ENCODE data around the gene PBX1.

The PBX1 gene

GRCh38 chr1:164595212-164595611 is 36.2 kb downstream of the PBX1 start:
- H3K27ac ChIP-seq = no peak overlapping the region
- TF ChIP-seq, protein P1, sequence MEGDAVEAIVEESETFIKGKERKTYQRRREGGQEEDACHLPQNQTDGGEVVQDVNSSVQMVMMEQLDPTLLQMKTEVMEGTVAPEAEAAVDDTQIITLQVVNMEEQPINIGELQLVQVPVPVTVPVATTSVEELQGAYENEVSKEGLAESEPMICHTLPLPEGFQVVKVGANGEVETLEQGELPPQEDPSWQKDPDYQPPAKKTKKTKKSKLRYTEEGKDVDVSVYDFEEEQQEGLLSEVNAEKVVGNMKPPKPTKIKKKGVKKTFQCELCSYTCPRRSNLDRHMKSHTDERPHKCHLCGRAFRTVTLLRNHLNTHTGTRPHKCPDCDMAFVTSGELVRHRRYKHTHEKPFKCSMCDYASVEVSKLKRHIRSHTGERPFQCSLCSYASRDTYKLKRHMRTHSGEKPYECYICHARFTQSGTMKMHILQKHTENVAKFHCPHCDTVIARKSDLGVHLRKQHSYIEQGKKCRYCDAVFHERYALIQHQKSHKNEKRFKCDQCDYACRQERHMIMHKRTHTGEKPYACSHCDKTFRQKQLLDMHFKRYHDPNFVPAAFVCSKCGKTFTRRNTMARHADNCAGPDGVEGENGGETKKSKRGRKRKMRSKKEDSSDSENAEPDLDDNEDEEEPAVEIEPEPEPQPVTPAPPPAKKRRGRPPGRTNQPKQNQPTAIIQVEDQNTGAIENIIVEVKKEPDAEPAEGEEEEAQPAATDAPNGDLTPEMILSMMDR (conservative IDR thresholded peaks at IDR 0.05) = no peak

DNA sequence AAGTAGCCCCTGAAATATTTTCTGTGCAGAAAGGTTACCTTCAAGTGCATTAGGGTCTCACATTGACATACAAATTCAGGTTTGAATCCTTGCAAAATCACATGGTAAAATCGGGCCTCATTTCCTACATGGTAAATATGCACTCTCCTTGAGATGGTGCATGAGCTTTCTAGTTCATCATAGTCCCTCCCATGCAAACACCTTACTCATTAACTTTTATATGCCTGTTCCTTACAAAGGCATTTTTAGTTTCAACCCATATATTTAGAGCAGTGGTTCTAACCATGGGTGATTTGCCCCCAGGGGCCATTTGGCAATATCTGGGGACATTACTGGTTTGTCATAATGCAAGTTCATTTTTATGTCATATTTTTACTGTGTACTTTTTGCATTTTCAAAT is 37.2 kb downstream of the PBX1 start:
- TF ChIP-seq, protein P1 (conservative IDR thresholded peaks at IDR 0.05) = no peak
- H3K27ac ChIP-seq = no peak overlapping the region

- H3K27ac ChIP-seq = no peak overlapping the region
- TF ChIP-seq, protein P1 (conservative IDR thresholded peaks at IDR 0.05) = no peak
Observed at GRCh38 chr1:164598719-164599118, 39.7 kb downstream of the PBX1 start.

- peak overlapping the region; percentile 98; the same call in 1 of the 2 replicates for H3K27ac ChIP-seq
- TF ChIP-seq, protein P1 (conservative IDR thresholded peaks at IDR 0.05) = no peak
Observed at GRCh38 chr1:164599272-164599671, 40.3 kb downstream of the PBX1 start.

DNA sequence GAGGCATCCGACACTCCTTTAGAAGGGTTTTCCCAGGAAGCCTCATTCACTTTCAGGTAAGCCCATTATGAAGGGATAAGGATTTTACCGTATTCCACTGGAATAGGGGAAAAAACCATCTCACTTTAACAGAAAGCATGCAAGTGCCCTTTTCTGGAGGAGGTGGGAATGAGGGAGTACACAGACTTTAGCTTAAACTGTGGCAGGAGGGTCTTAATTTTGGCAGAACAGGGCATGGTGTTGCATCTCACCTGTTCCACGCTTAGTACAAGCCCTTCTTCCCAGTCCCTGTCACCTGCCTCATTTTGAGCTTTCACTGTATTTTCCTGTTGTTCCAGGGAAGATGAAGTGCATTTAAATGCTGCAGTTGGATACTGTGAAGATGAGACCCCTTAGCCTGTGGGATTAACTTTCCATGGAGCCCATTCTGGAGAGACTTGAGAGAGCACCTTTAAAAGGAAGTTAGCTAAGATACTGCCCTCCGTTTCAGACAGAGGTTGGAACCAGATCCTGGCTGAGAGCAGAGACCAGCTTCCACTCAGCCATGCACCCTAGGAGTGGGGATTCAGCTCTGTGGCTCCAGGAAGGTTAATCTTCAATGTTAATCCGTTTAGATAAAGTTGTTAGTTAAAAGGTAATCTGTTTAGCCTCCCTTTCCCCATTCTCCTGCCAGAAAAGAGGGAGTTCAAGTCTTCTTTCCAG is 42.6 kb downstream of the PBX1 start:
- TF ChIP-seq, protein P1 (conservative IDR thresholded peaks at IDR 0.05) = no peak
- H3K27ac ChIP-seq = peak overlapping the region; percentile 98

- peak overlapping the region; percentile 98 for H3K27ac ChIP-seq
- TF ChIP-seq, protein P1 (conservative IDR thresholded peaks at IDR 0.05) = no peak
Observed at GRCh38 chr1:164602101-164602422, 43.1 kb downstream of the PBX1 start.

DNA sequence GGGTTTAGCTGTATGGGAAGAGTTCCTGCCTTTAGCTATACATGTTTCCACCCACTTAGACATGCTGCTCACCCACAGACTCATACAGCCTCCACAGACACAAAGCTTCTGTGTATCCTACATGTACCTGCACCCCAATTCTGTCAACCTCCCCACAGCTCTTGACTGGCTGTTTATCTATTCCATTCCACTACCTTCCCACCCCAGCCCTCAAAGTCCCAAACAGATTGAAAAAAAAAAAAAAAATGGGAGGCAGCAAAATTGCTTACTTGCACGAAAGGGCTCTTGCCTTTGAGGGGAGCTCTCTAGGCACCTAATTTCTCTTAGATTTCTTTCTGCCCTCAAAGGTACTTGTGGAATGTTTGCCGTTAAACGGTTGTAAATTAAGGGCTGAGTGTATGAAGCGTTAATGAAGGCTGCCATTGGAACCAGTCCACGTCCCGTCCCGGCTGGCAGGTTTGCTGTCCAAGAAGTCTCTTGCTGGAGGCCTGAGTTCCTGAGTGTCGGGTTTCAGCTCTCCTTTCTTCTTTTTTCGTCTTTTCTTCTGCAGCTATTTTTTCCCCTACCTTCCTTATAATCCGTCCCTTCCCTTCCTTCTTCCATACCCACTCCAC is 43.6 kb downstream of the PBX1 start:
- TF ChIP-seq, protein P1 (conservative IDR thresholded peaks at IDR 0.05) = no peak; the same call in 1 of the 2 replicates
- peak overlapping the region; percentile 98 for H3K27ac ChIP-seq

DNA sequence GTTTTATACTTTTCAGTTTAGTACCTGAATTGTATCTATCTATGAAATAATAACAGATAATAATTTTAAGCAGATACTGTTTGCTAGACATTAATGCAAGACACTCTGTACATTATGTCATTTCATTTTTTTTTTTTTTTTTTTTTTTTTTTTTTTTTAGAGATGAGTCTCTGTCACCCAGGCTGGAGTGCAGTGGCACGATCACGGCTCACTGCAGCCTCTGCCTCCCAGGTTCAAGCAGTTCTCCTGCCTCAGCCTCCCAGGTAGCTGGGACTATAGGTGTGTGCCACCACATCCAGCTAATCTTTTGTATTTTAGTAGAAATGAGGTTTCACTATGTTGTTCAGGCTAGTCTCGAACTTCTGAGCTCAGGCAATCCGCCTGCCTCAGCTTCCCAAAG is 44.8 kb downstream of the PBX1 start:
- peak overlapping the region; percentile 98 for H3K27ac ChIP-seq

All from VCaP (cell line).